ENCODE measurements around the gene ST7.

Gene ST7

GRCh38 chr7:116938678-116939077 is 14.6 kb upstream of the ST7 start:
- no peak for TF ChIP-seq ZNF274 (IDR thresholded peaks at IDR 0.05; ENCODE audit: low read depth, low read length)
- no peak overlapping the region for H3K4me3 ChIP-seq (ENCODE audit: low read length)

- TF ChIP-seq ZNF274 (IDR thresholded peaks at IDR 0.05; ENCODE audit: low read depth, low read length): no peak
- no peak overlapping the region for H3K4me3 ChIP-seq (ENCODE audit: low read length)
Observed at GRCh38 chr7:116940689-116941370, 12.5 kb upstream of the ST7 start.

DNA sequence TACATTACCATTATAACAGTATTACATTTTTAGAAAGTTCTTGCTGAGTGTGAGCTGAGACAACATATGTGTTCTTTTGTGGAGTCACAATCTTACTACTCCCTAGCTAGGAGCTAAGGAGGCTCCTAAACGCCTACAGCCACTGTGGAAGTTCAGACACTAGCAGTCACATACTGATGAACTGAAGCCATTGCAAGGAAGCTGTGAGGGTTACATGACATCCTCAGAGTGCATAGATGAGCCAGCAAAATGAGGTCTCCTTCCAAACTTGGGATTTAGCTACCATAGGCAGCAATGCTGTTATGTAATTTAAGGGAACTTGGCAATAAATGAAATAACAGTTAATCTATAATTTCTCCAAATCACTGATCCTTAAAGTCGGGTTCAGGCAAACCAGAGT is 10.8 kb upstream of the ST7 start:
- no peak overlapping the region for H3K4me3 ChIP-seq (ENCODE audit: low read length)
- no peak for TF ChIP-seq ZNF274 (IDR thresholded peaks at IDR 0.05; ENCODE audit: low read depth, low read length)

GRCh38 chr7:116948934-116949333 is 4.4 kb upstream of the ST7 start:
- TF ChIP-seq ZNF274 (IDR thresholded peaks at IDR 0.05; ENCODE audit: low read depth, low read length): no peak
- no peak overlapping the region for H3K4me3 ChIP-seq (ENCODE audit: low read length)

DNA sequence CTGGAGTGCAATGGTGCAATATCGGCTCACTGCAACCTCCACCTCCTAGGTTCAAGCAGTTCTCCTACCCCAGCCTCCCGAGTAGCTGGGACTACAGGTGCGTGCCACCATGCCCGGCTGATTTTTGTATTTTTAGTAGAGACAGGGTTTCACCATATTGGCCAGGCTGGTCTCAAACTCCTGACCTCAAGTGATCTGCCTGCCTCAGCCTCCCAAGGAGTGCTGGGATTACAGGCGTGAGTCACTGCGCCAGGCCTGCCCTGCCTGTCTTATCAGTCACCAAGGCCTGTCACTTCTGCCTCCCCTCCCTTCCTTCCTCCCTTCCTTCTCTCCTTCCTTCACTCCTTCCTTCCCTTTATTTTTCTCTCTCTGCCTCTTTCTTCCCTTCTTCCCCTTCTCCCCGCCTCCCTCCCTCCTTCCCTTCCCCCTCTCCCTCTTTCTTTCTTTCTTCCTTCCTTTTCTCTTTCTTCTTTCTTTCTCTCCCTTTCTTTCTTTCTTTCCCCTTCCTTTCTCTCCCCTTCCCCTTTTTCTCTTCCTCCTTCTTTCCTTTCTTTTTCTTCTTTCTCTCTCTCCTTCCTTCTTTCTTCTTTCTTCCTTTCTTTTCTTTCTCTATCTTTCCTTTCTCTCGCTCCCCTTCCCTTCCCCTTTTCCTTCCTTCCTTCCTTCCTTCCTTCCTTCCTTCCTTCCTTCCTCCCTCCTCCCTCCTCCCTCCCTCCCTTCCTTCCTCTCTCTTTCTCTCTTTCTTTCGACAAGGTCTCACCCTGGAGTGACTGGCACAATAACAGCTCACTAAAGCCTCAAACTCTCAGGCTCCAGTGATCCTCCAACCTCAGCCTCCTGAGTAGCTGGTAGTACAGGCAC is 3.1 kb upstream of the ST7 start:
- TF ChIP-seq ZNF274 (IDR thresholded peaks at IDR 0.05; ENCODE audit: low read depth, low read length): no peak
- no peak overlapping the region for H3K4me3 ChIP-seq (ENCODE audit: low read length)

DNA sequence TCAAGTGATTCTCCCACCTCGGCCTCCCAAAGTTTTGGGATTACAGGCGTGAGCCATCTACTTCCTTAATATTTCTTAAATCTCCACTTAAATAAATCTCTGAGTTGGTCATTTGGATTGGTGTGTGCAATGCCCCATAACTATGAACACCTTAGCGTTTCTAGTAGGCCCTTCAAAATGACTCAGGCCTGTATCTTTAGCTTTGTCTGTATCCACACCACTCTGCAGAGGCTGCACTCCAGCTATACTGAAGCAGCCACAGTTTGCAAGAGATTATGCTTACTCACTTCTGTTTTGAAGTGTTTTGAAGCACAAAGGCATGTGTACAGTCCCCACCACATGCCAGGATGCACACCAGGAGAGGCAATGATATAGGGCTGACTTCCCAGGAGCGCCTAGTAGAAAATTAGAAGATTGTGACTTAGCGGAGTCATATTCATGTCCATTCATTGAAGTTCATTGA is 2.4 kb upstream of the ST7 start:
- no peak for TF ChIP-seq ZNF274 (IDR thresholded peaks at IDR 0.05; ENCODE audit: low read depth, low read length)
- no peak overlapping the region for H3K4me3 ChIP-seq (ENCODE audit: low read length)

DNA sequence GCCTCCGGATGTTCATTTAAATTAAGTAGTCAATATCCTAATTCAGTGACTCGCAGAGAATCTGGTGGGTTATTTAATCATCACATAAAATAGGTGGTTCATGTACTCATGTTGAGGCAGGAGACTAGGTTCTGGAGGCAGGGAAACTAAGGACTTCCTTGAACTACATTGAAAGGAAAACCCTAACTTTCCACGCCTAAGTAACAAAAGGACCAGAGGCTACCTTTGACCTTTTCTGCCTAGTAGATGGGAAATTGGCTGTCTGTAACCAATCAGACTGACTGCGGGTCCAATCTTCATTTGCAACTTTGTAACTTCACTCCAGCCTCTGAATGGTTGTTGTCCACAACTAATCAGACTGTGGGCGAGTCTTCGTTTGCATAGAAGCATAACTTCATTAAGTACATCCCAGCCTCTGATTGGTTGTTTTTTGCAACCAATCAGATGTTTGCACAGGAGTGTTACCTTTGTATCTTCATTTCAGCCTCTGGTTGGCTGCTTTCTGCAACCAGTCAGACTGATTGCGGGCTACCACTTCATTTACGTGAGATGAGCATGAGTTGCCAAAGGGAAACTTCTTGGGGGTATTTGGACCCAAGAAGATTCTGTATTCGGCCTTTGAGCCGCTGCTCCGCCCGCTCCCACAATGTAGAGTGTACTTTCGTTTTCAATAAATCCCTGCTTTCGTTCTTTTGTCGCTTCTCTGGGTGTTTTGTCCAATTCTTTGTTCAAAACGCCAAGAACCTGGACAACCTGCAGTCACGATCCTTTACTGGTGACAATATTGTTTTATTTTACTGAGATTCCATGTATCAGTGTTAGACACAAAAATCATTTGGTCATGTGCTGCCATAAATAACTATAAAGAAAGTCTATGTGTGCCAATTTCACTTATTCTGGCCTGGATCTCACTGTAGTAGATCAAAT is 1.7 kb upstream of the ST7 start:
- no peak for TF ChIP-seq ZNF274 (IDR thresholded peaks at IDR 0.05; ENCODE audit: low read depth, low read length)
- H3K4me3 ChIP-seq (ENCODE audit: low read length): no peak overlapping the region

DNA sequence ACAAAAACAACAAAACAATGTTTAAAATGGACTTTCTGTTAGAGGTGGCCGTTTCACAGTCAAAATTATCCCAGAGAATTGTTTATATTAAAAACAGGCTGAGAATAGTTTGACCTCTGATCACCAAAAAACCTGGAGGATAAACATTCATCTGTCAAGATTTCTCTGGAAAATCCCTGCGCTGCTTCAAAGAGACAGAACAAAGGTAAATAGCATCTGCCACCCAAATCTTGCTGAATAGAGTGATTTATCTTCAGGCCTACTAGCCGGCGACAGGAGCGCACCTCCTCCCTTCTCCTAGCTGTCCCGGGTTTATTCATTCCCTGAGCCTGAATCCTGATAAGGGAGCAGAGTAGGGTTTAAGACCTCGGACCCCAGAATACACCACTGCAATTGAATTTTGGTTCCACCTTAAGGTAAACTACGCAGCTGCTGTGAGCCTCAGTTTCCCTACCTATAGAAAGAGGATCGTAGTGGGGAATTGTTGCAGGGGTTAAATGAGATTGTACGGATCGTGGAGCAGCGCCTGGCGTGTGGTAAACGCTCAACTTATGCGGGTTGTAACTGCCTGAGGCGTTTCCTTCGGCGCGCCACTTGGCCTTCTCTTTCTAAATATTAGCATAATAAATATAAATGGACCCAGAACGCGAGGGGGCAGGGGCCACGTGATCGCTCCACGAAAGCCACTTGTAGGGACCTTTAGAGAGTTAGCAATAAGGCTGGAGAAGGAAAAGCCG is 498 bp upstream of the ST7 start:
- no peak for TF ChIP-seq ZNF274 (IDR thresholded peaks at IDR 0.05; ENCODE audit: low read depth, low read length)
- peak overlapping the region; percentile 99 for H3K4me3 ChIP-seq (ENCODE audit: low read length)

DNA sequence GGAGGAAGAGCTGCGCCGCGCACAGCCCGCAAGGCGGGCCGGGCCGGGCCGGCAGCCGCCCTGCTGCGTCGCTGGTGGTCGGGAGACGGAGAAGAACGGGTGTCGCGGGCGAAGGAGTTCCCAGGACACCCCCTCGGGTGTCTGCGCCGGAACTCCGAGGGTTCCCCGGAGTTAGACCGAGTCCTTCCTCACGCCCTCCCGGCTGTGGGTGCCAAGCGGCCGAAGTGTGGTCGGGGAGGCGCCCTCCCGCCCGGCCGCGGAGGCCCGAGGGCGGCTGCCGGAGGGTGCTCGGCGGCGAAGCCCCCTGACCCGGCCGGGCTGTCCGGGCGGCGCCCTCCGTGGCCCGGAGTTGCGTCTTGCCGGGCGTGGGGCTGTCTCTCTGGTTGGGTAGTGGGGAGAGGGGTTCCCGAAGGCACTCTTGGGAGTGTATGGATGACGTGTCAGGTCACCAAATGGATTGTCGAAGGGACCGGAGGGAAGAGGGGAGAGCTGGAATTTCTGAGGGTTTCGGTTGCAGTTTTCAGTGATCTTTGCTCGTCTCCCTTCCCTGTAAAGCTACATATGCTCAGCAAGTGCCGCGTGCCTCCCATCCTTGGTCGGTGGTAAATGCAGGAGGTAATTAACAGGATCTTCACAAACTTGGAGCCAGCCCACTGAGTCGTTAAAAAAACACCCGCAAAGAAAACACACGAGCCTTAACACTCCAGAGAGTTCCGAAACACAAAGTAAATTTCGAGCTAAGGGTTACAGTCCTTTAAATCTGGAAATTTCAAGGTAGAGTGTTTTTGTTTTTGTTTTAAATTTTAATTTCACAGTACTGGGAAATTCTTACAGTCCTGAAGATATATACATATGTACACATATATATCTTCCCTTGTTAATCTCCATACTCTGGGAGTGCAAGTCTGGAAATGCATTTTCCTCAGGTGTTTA is 871 bp downstream of the ST7 start:
- no peak for TF ChIP-seq ZNF274 (IDR thresholded peaks at IDR 0.05; ENCODE audit: low read depth, low read length)
- peak overlapping the region; percentile 99 for H3K4me3 ChIP-seq (ENCODE audit: low read length)

- H3K4me3 ChIP-seq (ENCODE audit: low read length): peak overlapping the region; percentile 99
- no peak for TF ChIP-seq ZNF274 (IDR thresholded peaks at IDR 0.05; ENCODE audit: low read depth, low read length)
Observed at GRCh38 chr7:116955340-116955739, 2.0 kb downstream of the ST7 start.

GRCh38 chr7:116955801-116956476 is 2.6 kb downstream of the ST7 start:
- H3K4me3 ChIP-seq (ENCODE audit: low read length): peak overlapping the region; percentile 99
- no peak for TF ChIP-seq ZNF274 (IDR thresholded peaks at IDR 0.05; ENCODE audit: low read depth, low read length)

DNA sequence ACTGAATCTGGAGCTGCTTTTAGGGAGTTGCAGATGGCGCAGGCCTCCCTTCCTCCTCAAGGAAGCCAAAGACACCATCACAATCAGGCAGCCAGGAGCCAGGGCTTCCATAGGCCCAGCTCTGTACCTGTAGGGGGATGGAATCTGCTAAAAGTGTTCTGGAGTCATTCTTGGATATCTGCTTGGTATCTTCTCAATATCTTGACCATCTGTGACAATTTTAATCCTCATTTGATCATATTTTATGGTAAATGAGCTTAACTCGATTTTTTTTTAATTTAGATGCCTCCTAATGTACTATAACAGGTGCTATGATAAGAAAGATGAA is 3.1 kb downstream of the ST7 start:
- no peak overlapping the region for H3K4me3 ChIP-seq (ENCODE audit: low read length)
- no peak for TF ChIP-seq ZNF274 (IDR thresholded peaks at IDR 0.05; ENCODE audit: low read depth, low read length)
